ENCODE data around the gene KCNK17.
A peak's percentile ranks its signal among the peaks of the same experiment; 100 is the strongest.

Gene KCNK17

GRCh38 chr6:39266782-39267355 is 47.4 kb downstream of the KCNK17 start:
- no peak for DNase-seq

- no peak for DNase-seq
These were observed 47.8 kb downstream of the KCNK17 start for GRCh38 chr6:39266375-39266774.

- DNase-seq = peak; percentile 30 to 46 (median 38)
These were observed 50.7 kb downstream of the KCNK17 start for GRCh38 chr6:39263303-39264037.

- DNase-seq = no peak
These were observed 52.5 kb downstream of the KCNK17 start for GRCh38 chr6:39261751-39262150.

GRCh38 chr6:39260953-39261352 is 53.3 kb downstream of the KCNK17 start:
- DNase-seq = no peak

GRCh38 chr6:39260456-39260855 is 53.8 kb downstream of the KCNK17 start:
- no peak for DNase-seq

GRCh38 chr6:39256294-39256940 is 57.8 kb downstream of the KCNK17 start:
- DNase-seq = no peak

- no peak for DNase-seq
These were observed 59.2 kb downstream of the KCNK17 start for GRCh38 chr6:39254999-39255535.

- DNase-seq = peak in 1 of 3 donors; percentile 7
These were observed 62.8 kb downstream of the KCNK17 start for GRCh38 chr6:39251406-39251805.

GRCh38 chr6:39250507-39250906 is 63.7 kb downstream of the KCNK17 start:
- peak in 1 of 3 donors; percentile 2 for DNase-seq

GRCh38 chr6:39249278-39249677 is 64.9 kb downstream of the KCNK17 start:
- peak in 1 of 3 donors; percentile 14 for DNase-seq

All from suppressor macrophage treated with lipopolysaccharide for 1 hour (primary cell).